ENCODE measurements around the gene HOXB13. TPM values are rescaled to one million over a fixed set of nuclear protein-coding genes. Genes with fewer than 3 reads are reported as not detected.

The HOXB13 gene
- total and polyA plus RNA-seq, 2 experiments from 2014 or later = not detected

GRCh38 chr17:48718761-48719641, 9.5 kb downstream of the HOXB13 start:
- H3K36me3 Mint-ChIP-seq (ENCODE audit: low read depth) = no peaks in the 10 kb centered on the region
- peaks cover 41% of the 10 kb centered on the region for H3K4me1 ChIP-seq (ENCODE audit: insufficient read depth)
- H3K27ac ChIP-seq (ENCODE audit: low read depth) = no peak overlapping the region
- H3K36me3 ChIP-seq (ENCODE audit: insufficient read depth) = no peaks in the 10 kb centered on the region
- peaks cover 35% of the 10 kb centered on the region for H3F3A ChIP-seq (replicated peaks; ENCODE audit: low read depth)
- H3K4me2 ChIP-seq = peak overlapping the region; percentile 75
- peaks cover 43% of the 10 kb centered on the region for H3K4me1 Mint-ChIP-seq
- H2AFZ ChIP-seq = peak overlapping the region; percentile 94
- peaks cover 14% of the 10 kb centered on the region for H4K20me1 ChIP-seq (replicated peaks; ENCODE audit: insufficient read depth)
- no peaks in the 10 kb centered on the region for H3K9me2 ChIP-seq (ENCODE audit: insufficient read depth)
- peak; percentile 23 for ATAC-seq
- DNase-seq (ENCODE audit: low spot score) = peak; percentile 73
- H3K27me3 Mint-ChIP-seq (ENCODE audit: insufficient read depth, low read depth, poor library complexity) = peaks cover 95% of the 10 kb centered on the region
- peaks cover 100% of the 10 kb centered on the region for H3K27me3 ChIP-seq (ENCODE audit: insufficient read depth)
- peak overlapping the region; percentile 73 for H3K4me3 Mint-ChIP-seq
- H3K4me3 ChIP-seq = peak overlapping the region; percentile 57
- TF ChIP-seq ZNF462 (CRISPR knock-in tag; IDR thresholded peaks at IDR 0.05) (no peak), EZH2 (IDR thresholded peaks at IDR 0.05; ENCODE audit: low read depth, unreplicated experiment) (peak; percentile 65)
- no peaks in the 10 kb centered on the region for H3K79me2 ChIP-seq (replicated peaks; ENCODE audit: insufficient read depth)
- H3K9me3 Mint-ChIP-seq = no peaks in the 10 kb centered on the region; the same call in 2 of the 3 replicates
- no peak overlapping the region for H3K27ac Mint-ChIP-seq

GRCh38 chr17:48718227-48718760, 10.3 kb downstream of the HOXB13 start:
- Histone ChIP-seq H3K4me2 (peak overlapping the region; percentile 75), H2AFZ (peak overlapping the region; percentile 94), H3K27ac (ENCODE audit: low read depth) (no peak overlapping the region), H3K27me3 (ENCODE audit: insufficient read depth) (peaks cover 98% of the 10 kb centered on the region), H4K20me1 (replicated peaks; ENCODE audit: insufficient read depth) (peaks cover 9% of the 10 kb centered on the region), H3K79me2 (replicated peaks; ENCODE audit: insufficient read depth) (no peaks in the 10 kb centered on the region), H3K4me3 (peak overlapping the region; percentile 57), H3K9me2 (ENCODE audit: insufficient read depth) (no peaks in the 10 kb centered on the region), H3K4me1 (ENCODE audit: insufficient read depth) (peaks cover 34% of the 10 kb centered on the region), H3K36me3 (ENCODE audit: insufficient read depth) (no peaks in the 10 kb centered on the region), H3F3A (replicated peaks; ENCODE audit: low read depth) (peaks cover 35% of the 10 kb centered on the region)
- H3K27ac Mint-ChIP-seq = no peak overlapping the region
- no peaks in the 10 kb centered on the region; the same call in 2 of the 3 replicates for H3K9me3 Mint-ChIP-seq
- H3K36me3 Mint-ChIP-seq (ENCODE audit: low read depth) = no peaks in the 10 kb centered on the region
- peaks cover 95% of the 10 kb centered on the region for H3K27me3 Mint-ChIP-seq (ENCODE audit: insufficient read depth, low read depth, poor library complexity)
- TF ChIP-seq EZH2phosphoT487 (IDR thresholded peaks at IDR 0.05; ENCODE audit: unreplicated experiment) = no peak
- peak; percentile 22 for TF ChIP-seq EZH2 (IDR thresholded peaks at IDR 0.05; ENCODE audit: low read depth, unreplicated experiment)
- peak overlapping the region; percentile 73 for H3K4me3 Mint-ChIP-seq
- peak; percentile 69 for DNase-seq (ENCODE audit: low spot score)
- H3K4me1 Mint-ChIP-seq = peaks cover 36% of the 10 kb centered on the region
- no peak for ATAC-seq

All from GM23338 (cell line).